MM.1S (cell line): ENCODE measurements around the gene CNTNAP2.

Source experiments
- CTCF ChIP-seq: fragments of 300-600 bp; sonication (generic); IDR thresholded peaks from 2 replicates; pipeline ENCODE4 v1.5.1; 2016; ENCODE audit warnings: antibody characterized with exemption, low read length, mixed read lengths
- EZH2 ChIP-seq: fragments of 300-600 bp; sonication (generic); optimal IDR thresholded peaks from 2 replicates; pipeline ENCODE3; 2017; ENCODE audit warnings: low read depth, mild to moderate bottlenecking, antibody characterized with exemption, low read length, mixed read lengths

GRCh38 chr7:147911201-147911601, 1794.6 kb downstream of the CNTNAP2 start:
- TF ChIP-seq CTCF: no peak
- no peak for TF ChIP-seq EZH2
